GM21717 (cell line): ENCODE measurements around the gene CKS2.

Source experiments
- ATAC-seq: cut with Tn5 transposase; IDR thresholded peaks from one replicate; pipeline ENCODE4 v1.9.1; 2021; ENCODE audit warnings: mild to moderate bottlenecking, moderate library complexity; ENCODE audit not compliant: unreplicated experiment

Gene CKS2

DNA sequence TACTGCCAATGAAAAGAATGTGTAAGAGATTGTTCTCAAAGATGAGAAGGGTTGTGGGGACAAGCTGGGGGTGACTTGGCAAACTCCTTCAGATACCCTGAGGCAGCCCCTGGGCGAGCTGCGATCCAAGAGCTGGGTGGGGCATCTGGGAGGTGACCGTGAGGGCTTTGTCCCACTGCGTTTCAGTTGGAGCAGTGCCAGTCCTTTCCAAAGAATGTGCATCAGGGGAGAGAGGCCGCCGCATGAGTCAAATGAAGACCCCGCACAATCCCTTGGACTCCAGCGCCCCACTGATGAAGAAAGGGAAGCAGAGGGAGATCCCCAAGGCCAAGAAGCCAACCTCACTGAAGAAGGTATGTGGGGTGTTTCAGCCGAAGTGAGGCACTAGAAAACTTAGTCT, 35.7 kb downstream of the CKS2 start:
- ATAC-seq: no peak

DNA sequence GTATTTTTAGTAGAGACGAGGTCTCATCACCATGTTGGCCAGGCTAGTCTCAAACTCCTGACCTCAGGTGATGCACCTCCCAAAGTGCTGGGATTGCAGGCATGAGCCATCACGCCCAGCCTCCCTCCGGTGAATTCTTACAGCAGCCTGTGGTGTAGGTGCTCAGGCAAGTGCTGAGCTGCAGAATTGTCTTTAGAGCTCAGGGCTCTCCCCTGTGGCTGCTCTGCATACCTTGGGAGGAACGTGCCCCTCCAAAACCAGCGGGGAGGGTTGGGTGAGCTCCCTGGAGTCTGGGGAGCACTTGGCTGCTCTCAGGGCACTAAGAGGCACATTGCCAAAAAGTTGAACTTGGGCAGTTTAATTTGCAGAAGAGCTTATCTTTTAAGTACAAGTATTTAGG, 36.7 kb downstream of the CKS2 start:
- no peak for ATAC-seq

DNA sequence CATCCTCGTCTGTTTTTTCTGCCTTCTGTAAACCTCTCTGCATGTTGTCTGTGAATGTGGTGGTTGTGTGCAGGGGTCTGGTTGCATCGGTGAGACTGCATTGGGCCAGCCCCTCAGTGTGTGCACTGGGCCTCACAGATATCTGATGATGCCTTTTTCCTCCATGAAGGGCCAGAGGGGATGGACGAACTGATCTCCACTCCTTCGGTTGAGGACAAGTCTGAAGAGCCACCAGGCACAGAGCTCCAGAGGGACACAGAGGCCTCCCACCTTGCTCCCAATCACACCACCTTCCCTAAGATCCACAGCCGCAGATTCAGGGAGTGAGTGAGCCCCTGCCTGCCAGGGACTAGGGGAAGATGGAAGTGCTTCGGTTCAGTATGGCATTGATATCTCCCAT, 38.6 kb downstream of the CKS2 start:
- no peak for ATAC-seq

DNA sequence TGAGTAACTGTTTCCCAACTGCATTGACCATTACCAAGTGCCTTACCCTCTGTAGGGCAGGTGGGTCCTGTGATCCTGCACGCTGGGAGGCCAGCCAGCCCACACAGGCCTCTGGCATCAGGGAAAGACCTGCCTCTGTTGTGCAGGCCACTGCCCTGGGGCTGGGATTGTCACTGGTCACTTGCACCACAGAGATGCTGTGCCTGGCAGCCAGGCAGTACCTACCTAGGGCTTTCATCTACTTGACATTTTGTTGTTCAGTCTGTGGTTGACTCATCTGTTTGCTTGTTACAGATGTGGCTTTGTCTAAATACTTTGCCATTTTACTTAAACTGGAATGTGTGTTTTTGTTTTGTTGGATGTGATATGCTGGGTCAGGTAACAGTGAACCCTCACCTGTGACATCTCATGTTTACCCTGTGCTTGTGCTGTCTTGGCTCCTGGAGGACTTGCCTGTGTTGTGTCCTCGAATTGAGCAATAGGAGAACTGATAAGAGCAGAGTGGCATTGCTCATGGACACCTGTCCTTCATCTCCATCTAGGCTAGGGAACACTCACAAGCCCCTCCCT, 40.1 kb downstream of the CKS2 start:
- no peak for ATAC-seq

- ATAC-seq: no peak
Observed at GRCh38 chr9:89351584-89352300, 40.7 kb downstream of the CKS2 start.

DNA sequence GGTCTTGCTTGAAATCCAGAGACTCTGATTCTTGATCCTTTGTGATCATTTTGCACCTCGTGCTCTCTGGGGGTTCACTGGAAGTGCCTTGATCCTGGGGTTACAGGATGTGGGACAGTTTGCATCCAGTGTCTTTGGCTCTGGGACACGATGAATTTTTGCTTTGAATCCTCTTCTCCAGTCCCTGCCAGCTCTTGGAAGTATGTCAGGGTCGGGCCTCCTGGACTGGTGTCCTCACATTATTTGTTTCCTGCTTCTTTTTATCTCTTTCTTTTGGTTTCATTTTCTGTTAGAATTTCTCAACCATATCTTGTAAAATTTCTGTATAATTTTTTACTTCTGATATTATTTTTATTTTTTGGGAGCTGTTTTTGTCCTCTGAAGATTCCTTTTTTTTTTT, 41.5 kb downstream of the CKS2 start:
- ATAC-seq: no peak

GRCh38 chr9:89352874-89353649, 42.1 kb downstream of the CKS2 start:
- no peak for ATAC-seq

DNA sequence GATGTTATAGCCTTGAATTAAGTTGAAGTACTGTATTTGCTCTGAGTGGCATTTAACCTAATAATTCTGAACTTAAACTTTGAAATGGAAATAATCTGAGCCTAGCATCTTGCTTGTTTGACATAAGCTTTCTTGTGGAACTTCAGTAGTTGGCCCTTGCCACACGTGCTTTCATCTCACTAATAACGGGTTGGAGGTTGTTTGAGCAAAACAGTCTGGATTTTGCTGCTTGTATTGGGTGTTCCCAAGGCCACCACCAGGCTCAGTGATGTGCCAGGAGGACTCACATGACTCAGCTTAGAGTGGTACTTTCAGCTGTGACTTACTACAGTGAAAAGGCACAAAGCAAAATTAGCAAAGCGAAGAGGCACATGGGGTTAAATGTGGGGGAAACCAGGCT, 43.0 kb downstream of the CKS2 start:
- no peak for ATAC-seq

DNA sequence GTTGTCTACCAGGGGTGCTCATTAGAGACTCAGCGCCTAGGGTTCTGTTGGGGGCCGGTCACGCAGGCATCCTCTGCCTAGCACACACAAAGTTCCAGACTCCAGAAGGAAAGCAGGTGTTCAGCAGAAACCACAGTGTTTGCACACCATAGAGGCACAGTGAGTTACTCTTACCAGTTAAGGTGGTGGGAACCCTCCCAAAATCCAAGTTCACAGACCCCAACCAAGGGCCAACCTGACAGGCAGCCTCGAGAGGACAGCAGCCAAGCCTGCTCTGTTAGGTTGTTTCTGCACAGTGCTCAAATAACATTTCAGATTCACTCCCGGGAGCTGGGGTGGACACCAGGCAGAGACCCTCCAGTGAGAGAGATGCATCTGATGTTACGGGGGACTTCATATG, 43.5 kb downstream of the CKS2 start:
- no peak for ATAC-seq

GRCh38 chr9:89356782-89357181, 45.8 kb downstream of the CKS2 start:
- no peak for ATAC-seq

DNA sequence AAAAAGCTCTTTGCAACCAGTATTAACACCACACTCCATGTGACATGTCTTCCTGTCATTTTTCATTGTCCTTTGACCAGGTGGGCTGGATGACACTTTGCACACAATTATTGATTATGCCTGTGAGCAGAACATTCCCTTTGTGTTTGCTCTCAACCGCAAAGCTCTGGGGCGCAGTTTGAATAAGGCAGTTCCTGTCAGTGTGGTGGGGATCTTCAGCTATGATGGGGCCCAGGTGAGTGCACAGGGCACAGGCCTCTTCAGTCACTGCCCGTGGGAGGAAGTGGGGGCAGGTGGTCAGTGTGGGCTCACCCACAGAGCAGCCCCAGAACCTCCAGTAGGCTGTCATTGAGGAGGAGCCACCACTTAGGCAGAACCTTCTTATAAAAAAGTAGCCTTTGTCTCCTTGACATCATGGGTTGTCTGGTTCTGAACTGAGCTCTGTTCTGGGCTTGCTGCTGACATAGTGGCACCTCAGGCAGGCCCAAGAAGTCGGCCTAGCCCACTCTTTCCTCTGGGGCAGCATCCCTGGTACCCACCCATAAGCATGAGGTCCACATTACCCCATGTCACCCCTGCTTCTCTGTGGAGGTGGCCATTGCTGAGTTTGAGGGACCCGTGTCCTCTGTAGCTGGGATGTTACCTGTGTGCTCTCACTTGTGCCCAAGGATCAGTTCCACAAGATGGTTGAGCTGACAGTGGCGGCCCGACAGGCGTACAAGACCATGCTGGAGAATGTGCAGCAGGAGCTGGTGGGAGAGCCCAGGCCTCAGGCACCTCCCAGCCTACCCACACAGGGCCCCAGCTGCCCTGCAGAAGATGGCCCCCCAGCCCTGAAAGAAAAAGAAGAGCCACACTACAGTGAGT, 46.6 kb downstream of the CKS2 start:
- ATAC-seq: no peak

DNA sequence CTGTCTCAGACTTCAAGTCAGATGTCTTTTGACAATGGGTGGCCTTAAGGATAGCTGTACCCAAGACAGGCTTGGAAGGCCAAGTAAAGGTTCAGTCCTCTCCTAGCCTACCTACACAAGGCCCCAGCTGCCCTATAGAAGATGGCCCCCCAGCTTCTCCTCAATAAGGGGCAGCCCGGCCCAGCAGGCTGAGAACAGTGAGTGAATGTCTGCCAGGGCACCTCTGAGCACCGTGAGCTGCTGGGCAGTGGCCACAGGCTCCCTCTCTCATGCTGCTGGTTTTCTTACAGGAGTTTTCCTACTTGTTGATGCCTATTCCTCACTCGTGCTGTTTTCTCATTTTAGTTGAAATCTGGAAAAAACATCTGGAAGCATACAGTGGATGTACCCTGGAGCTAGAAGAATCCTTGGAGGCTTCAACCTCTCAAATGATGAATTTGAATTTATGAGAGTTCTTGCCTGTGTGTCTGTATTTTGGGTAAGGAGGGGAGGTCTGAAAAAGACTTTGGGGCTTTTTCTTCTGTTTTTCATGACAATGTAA, 47.5 kb downstream of the CKS2 start:
- no peak for ATAC-seq

DNA sequence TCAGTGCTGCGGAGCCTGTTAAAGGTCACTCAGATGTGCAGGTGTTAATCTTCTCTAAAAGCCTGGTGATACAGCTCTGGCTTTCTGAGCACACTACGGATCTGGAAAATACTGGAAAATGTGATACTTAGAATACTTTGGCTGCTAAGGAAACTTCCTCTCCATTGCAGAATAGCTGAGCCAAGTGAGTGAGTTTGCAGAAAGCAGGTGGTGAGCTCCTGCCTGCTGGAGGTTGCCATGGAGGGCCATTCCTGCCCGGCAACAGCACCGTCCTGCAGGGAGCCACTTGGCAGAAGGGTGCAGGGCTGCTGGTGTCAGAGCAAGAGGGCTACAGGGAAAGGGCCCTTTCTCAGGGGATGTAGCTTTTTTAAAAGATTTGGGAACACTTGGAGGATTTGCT, 48.0 kb downstream of the CKS2 start:
- ATAC-seq: no peak

DNA sequence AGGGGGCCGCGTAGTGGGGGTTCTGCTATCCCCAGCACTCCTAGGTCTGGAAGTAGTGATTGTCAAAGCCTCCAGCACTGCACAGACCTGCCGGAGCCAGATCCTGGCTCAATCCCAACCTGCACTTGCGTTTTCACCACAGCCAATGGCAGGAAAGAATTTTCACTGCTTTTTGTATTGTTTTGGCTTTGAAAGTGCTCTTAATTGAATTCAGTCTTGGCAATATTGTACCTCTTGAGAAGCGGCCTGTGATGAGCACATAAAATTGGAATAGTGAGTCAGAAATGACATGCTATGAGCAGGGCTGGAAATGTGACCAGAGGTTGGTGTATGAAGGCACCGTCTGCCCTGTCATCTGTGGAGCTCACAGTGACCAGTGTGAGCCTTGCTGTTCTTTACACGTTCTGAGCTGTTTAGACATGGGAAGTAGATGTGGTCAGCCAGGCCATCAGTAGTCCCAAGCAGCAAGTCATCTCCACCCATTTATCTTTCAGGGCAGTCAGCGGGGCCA, 48.8 kb downstream of the CKS2 start:
- ATAC-seq: no peak

- no peak for ATAC-seq
Observed at GRCh38 chr9:89360465-89360864, 49.5 kb downstream of the CKS2 start.

GRCh38 chr9:89361031-89361430, 50.0 kb downstream of the CKS2 start:
- ATAC-seq: no peak

DNA sequence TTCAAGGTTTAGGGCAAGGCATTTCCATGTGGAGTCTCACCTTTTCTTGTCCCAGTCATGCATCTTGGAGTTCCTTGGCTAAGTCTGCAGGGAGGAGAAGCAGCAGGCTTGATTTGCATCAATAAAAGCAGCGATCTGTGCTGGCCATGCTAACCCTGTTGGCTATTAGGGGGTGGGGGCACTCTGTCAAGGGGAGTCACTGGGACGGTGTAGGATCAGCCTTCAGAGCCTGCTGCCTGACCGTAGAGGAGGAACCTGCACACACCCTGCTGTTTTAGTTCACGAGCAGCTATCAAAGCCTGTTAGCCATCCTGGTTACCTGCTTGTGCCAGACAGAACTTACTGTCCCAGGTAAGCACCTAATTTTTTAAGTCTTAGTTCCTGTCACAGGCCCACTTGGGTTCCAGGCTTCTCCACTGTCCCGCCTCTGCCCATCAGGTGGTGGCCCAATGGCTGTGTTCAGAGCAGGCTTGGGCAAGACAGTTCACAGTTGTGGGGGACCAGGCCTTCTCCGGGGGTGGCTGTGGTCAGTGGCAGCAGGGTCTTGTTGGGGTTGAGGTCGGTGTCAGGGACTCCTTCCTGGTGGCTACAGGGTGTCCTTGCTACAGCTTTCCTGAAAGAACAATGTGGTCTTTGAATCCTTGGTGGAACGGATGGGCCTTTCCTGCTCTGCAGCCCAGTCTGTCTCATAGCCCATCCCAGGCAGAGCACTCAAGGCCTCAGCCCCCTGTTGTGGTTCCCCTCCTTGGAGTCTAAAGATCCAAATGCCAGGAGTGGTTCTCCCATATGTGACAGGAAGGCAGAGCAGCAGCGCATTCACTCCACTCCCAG, 51.0 kb downstream of the CKS2 start:
- no peak for ATAC-seq

DNA sequence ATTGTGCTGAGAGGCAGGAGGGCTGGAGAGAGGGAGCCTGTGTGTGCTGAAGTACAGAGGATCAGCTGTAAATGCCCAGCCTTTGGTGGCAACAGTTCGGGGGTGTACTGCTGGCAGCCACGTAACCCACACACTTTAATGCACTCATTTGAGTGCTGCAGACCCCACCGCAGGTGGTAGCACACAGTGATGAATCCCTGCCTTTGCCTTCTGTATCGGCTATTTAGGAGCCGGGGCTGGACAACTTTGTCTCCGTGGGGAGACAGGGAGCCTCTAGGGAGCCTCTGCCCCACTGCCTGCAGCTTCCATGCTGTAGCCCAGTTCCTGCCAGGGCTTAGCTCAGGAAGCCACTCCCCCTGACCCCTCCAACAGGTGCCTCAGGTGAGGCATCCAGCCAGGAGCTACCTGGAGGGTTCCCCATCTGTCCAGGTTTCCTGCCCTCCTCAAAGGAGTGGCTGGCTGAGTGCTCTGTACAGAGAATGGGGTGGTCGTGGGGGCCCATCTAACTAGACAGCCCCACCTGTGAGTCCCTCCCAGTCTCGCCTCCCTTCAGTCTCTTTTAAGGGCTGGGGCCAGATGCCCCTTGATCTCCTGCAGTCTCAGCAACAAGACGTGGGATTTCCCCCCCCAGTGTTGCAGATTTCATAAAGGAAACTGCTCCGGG, 51.8 kb downstream of the CKS2 start:
- ATAC-seq: no peak

GRCh38 chr9:89363311-89363670, 52.3 kb downstream of the CKS2 start:
- ATAC-seq: no peak
